SK-N-SH treated with all-trans-retinoic acid at 6 μM for 48 hours (cell line): ENCODE results near the gene KRT23.

Experiments
- ATAC-seq: fragments of 200-7000 bp; cut with Tn5 transposase; 3 replicates; pipeline ENCODE4 v1.9.1; 2020; ENCODE audit warnings: mild to moderate bottlenecking, moderate library complexity
- ARNTL ChIP-seq: fragments of 450-650 bp; formaldehyde crosslinking; IDR thresholded peaks from 2 replicates; pipeline ENCODE4 v1.5.0; 2020; ENCODE audit warnings: low read depth, mild to moderate bottlenecking, moderate library complexity, borderline replicate concordance
- BACH2 ChIP-seq: fragments of 250-450 bp; sonication (Bioruptor Pico); IDR thresholded peaks from 2 replicates; pipeline ENCODE4 v1.9.0; 2021; ENCODE audit warnings: mild to moderate bottlenecking, borderline replicate concordance
- CREB5 ChIP-seq: fragments of 250-450 bp; sonication (Bioruptor Pico); IDR thresholded peaks from 2 replicates; pipeline ENCODE4 v1.5.1; 2020; ENCODE audit warnings: low read depth, mild to moderate bottlenecking, moderate library complexity
- CSDC2 ChIP-seq: fragments of 250-450 bp; sonication (Bioruptor Pico); IDR thresholded peaks from 2 replicates; pipeline ENCODE4 v1.5.0; 2020; ENCODE audit warnings: mild to moderate bottlenecking, moderate library complexity
- CSRNP3 ChIP-seq: fragments of 250-450 bp; sonication (Bioruptor Pico); IDR thresholded peaks from 2 replicates; pipeline ENCODE4 v1.5.1; 2021; ENCODE audit warnings: mild to moderate bottlenecking, moderate library complexity
- ESRRG ChIP-seq: fragments of 250-450 bp; sonication (Bioruptor Pico); IDR thresholded peaks from 2 replicates; pipeline ENCODE4 v1.6.1; 2021; ENCODE audit warnings: mild to moderate bottlenecking
- GLIS3 ChIP-seq: fragments of 250-450 bp; sonication (Bioruptor Pico); IDR thresholded peaks from 2 replicates; pipeline ENCODE4 v1.5.0; 2020; ENCODE audit warnings: mild to moderate bottlenecking, moderate library complexity
- ISL1 ChIP-seq: fragments of 250-450 bp; sonication (Bioruptor Pico); IDR thresholded peaks from 2 replicates; pipeline ENCODE4 v2.1.2; 2022; ENCODE audit warnings: mild to moderate bottlenecking, moderate library complexity
- OSR1 ChIP-seq: fragments of 250-450 bp; sonication (Bioruptor Pico); IDR thresholded peaks from 2 replicates; pipeline ENCODE4 v1.8.0; 2022; ENCODE audit warnings: moderate library complexity, mild to moderate bottlenecking, inconsistent platforms
- RARB ChIP-seq: fragments of 250-450 bp; sonication (Bioruptor Pico); IDR thresholded peaks from 2 replicates; pipeline ENCODE4 v1.8.0; 2021; ENCODE audit warnings: mild to moderate bottlenecking, moderate library complexity
- SNAI2 ChIP-seq: fragments of 250-450 bp; sonication (Bioruptor Pico); IDR thresholded peaks from 2 replicates; pipeline ENCODE4 v1.5.0; 2020; ENCODE audit warnings: mild to moderate bottlenecking, moderate library complexity
- TCF4 ChIP-seq: fragments of 250-450 bp; sonication (Bioruptor Pico); IDR thresholded peaks from 2 replicates; pipeline ENCODE4 v1.8.0; 2021; ENCODE audit warnings: mild to moderate bottlenecking, moderate library complexity, borderline replicate concordance
- TOX ChIP-seq: fragments of 250-450 bp; sonication (Bioruptor Pico); IDR thresholded peaks from 2 replicates; pipeline ENCODE4 v1.8.0; 2021; ENCODE audit warnings: mild to moderate bottlenecking, moderate library complexity, borderline replicate concordance
- ZC3H10 ChIP-seq: fragments of 250-450 bp; sonication (Bioruptor Pico); IDR thresholded peaks from 2 replicates; pipeline ENCODE4 v1.5.1; 2021; ENCODE audit warnings: mild to moderate bottlenecking, moderate library complexity
- ZFP3 ChIP-seq: fragments of 250-450 bp; sonication (Bioruptor Pico); IDR thresholded peaks from 2 replicates; pipeline ENCODE4 v1.5.0; 2020; ENCODE audit warnings: mild to moderate bottlenecking, moderate library complexity
- ZFP30 ChIP-seq: fragments of 450-650 bp; formaldehyde crosslinking; IDR thresholded peaks from 2 replicates; pipeline ENCODE4 v1.5.0; 2022; ENCODE audit warnings: mild to moderate bottlenecking, moderate library complexity
- ZNF565 ChIP-seq: fragments of 450-650 bp; formaldehyde crosslinking; conservative IDR thresholded peaks from 2 replicates; pipeline ENCODE4 v1.5.0; 2020; ENCODE audit warnings: low read depth, mild to moderate bottlenecking, moderate library complexity
- ZNF70 ChIP-seq: fragments of 450-650 bp; formaldehyde crosslinking; IDR thresholded peaks from 2 replicates; pipeline ENCODE4 v1.5.0; 2020; ENCODE audit warnings: mild to moderate bottlenecking, moderate library complexity
- ZNF8 ChIP-seq: fragments of 450-650 bp; formaldehyde crosslinking; IDR thresholded peaks from 2 replicates; pipeline ENCODE4 v1.5.0; 2020; ENCODE audit warnings: mild to moderate bottlenecking, moderate library complexity
- TF ChIP-seq, protein P1 (sequence below): fragments of 250-450 bp; sonication (Bioruptor Pico); IDR thresholded peaks from 2 replicates; pipeline ENCODE4 v1.8.0; 2021; ENCODE audit warnings: low read depth, mild to moderate bottlenecking, moderate library complexity, borderline replicate concordance
- TF ChIP-seq, protein P2 (sequence below): fragments of 250-450 bp; sonication (Bioruptor Pico); IDR thresholded peaks from 2 replicates; pipeline ENCODE4 v1.5.0; 2020; ENCODE audit warnings: mild to moderate bottlenecking, moderate library complexity

KRT23 gene

DNA sequence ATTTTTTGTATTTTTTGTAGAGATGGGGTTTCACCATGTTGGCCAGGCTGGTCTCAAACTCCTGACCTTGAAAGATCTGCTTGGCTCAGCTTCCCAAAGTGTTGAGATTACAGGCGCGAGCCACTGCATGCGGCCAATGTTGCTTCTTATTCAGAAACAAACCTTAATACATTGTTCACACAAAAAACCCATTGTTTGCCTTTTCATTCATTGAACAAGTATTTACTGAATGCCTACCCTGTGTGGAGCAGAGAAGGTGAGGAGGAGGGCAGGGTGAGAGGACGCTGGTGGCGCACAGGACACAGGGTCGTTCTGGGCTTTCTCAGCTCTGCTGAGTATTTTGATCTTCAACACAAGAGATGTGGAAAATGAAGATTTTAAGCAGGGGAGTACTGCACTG, 8.0 kb upstream of the KRT23 start:
- TF ChIP-seq OSR1 = no peak
- TF ChIP-seq TOX (CRISPR knock-in tag) = no peak
- no peak for TF ChIP-seq BACH2 (CRISPR knock-in tag)
- TF ChIP-seq CSDC2 (CRISPR knock-in tag) = no peak
- no peak for TF ChIP-seq ESRRG (CRISPR knock-in tag)
- no peak for TF ChIP-seq ZNF8 (CRISPR knock-in tag)
- TF ChIP-seq TCF4 (CRISPR knock-in tag) = no peak
- no peak for TF ChIP-seq CSRNP3
- no peak for TF ChIP-seq ZNF70 (CRISPR knock-in tag)
- TF ChIP-seq ZC3H10 (CRISPR knock-in tag) = no peak
- no peak for TF ChIP-seq ISL1 (CRISPR knock-in tag)
- TF ChIP-seq ZNF565 (CRISPR knock-in tag) = no peak
- no peak for TF ChIP-seq ZFP30
- TF ChIP-seq, all 23 proteins: peak for 0
- ATAC-seq = no peak

DNA sequence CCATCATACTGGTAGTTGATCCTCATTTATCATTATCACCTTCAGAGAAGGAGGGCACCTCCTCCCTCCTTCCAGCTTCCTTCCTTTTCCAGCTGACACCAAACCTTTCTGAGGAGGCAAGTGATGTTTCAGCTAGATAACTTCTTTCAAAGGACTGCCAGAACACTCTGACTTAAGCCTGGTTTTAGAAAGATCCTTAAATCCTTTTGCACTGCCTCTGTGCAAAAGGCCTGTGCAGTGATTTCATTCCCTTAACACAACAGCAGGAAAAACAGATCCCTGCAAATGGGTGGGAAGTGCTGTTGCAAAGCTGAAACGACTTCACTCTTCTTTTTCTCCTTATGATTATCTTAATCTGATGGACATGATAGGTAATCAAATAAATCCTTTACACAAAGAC, 7.1 kb upstream of the KRT23 start:
- no peak for ATAC-seq
- TF ChIP-seq RARB (no peak), TCF4 (CRISPR knock-in tag) (no peak), SNAI2 (no peak), TOX (CRISPR knock-in tag) (no peak), GLIS3 (no peak), ARNTL (no peak), CSDC2 (CRISPR knock-in tag) (no peak), ZNF565 (CRISPR knock-in tag) (no peak), ZFP3 (CRISPR knock-in tag) (no peak), OSR1 (no peak), ISL1 (CRISPR knock-in tag) (no peak), ZNF70 (CRISPR knock-in tag) (no peak), BACH2 (CRISPR knock-in tag) (no peak), ZC3H10 (CRISPR knock-in tag) (no peak), CREB5 (CRISPR knock-in tag) (no peak), ESRRG (CRISPR knock-in tag) (no peak), ZFP30 (no peak), CSRNP3 (no peak), ZNF8 (CRISPR knock-in tag) (no peak)
- TF ChIP-seq, protein P1, sequence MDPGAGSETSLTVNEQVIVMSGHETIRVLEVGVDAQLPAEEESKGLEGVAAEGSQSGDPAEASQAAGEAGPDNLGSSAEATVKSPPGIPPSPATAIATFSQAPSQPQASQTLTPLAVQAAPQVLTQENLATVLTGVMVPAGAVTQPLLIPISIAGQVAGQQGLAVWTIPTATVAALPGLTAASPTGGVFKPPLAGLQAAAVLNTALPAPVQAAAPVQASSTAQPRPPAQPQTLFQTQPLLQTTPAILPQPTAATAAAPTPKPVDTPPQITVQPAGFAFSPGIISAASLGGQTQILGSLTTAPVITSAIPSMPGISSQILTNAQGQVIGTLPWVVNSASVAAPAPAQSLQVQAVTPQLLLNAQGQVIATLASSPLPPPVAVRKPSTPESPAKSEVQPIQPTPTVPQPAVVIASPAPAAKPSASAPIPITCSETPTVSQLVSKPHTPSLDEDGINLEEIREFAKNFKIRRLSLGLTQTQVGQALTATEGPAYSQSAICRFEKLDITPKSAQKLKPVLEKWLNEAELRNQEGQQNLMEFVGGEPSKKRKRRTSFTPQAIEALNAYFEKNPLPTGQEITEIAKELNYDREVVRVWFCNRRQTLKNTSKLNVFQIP = no peak
- TF ChIP-seq, all 23 proteins: peak for 0

DNA sequence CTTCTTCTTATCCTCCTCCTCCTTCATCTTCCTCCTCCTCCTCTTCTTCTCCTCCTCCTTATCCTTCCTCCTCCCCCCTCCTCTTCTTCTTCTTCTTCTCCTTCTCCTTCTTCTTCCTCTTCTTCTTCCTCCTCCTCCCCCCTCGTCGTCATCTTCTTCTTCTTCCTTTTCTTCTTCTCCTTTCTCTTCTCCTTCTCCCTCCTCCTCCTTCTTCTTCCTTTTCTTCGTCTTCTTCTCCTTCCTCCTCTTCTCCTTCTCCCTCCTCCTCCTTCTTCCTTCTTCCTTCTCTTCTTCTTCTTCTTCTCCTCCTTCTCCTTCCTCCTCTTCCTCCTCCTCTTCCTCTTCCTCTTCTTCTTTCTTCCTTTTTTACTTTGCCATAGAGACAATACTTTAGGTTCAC, 5.1 kb upstream of the KRT23 start:
- ATAC-seq = no peak
- TF ChIP-seq CSDC2 (CRISPR knock-in tag) (no peak), ZFP30 (no peak), TCF4 (CRISPR knock-in tag) (no peak), RARB (no peak)
- TF ChIP-seq, all 23 proteins: peak for 0

DNA sequence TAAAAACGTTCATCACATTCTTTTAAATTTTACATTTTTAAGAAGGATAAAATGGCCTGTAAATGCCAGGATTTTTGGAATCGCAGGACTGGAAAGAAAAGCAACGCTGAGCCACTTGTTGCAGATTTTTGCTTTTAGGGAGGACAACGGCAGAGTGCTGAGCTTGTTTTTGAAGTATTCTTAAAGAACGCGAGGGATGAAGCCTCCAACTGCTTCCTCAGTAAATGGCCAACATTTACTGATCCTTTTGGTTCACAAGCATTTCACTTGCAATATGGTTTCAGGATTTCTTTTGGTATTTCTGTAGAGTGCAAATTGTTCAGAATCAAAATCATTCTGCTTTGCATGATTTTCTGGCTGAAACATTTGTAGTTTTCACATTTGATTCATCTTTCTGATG, 2.8 kb upstream of the KRT23 start:
- no peak for ATAC-seq
- no peak for TF ChIP-seq ESRRG (CRISPR knock-in tag)
- TF ChIP-seq GLIS3 = no peak
- TF ChIP-seq ARNTL = no peak
- no peak for TF ChIP-seq ZNF565 (CRISPR knock-in tag)
- TF ChIP-seq, protein P2, sequence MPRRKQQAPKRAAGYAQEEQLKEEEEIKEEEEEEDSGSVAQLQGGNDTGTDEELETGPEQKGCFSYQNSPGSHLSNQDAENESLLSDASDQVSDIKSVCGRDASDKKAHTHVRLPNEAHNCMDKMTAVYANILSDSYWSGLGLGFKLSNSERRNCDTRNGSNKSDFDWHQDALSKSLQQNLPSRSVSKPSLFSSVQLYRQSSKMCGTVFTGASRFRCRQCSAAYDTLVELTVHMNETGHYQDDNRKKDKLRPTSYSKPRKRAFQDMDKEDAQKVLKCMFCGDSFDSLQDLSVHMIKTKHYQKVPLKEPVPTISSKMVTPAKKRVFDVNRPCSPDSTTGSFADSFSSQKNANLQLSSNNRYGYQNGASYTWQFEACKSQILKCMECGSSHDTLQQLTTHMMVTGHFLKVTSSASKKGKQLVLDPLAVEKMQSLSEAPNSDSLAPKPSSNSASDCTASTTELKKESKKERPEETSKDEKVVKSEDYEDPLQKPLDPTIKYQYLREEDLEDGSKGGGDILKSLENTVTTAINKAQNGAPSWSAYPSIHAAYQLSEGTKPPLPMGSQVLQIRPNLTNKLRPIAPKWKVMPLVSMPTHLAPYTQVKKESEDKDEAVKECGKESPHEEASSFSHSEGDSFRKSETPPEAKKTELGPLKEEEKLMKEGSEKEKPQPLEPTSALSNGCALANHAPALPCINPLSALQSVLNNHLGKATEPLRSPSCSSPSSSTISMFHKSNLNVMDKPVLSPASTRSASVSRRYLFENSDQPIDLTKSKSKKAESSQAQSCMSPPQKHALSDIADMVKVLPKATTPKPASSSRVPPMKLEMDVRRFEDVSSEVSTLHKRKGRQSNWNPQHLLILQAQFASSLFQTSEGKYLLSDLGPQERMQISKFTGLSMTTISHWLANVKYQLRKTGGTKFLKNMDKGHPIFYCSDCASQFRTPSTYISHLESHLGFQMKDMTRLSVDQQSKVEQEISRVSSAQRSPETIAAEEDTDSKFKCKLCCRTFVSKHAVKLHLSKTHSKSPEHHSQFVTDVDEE = no peak
- no peak for TF ChIP-seq CREB5 (CRISPR knock-in tag)
- no peak for TF ChIP-seq RARB
- TF ChIP-seq TCF4 (CRISPR knock-in tag) = no peak
- TF ChIP-seq ZNF8 (CRISPR knock-in tag) = no peak
- TF ChIP-seq ZNF70 (CRISPR knock-in tag) = no peak
- TF ChIP-seq ZC3H10 (CRISPR knock-in tag) = no peak
- TF ChIP-seq OSR1 = no peak
